ENCODE data around the gene RDX.

Gene RDX

DNA sequence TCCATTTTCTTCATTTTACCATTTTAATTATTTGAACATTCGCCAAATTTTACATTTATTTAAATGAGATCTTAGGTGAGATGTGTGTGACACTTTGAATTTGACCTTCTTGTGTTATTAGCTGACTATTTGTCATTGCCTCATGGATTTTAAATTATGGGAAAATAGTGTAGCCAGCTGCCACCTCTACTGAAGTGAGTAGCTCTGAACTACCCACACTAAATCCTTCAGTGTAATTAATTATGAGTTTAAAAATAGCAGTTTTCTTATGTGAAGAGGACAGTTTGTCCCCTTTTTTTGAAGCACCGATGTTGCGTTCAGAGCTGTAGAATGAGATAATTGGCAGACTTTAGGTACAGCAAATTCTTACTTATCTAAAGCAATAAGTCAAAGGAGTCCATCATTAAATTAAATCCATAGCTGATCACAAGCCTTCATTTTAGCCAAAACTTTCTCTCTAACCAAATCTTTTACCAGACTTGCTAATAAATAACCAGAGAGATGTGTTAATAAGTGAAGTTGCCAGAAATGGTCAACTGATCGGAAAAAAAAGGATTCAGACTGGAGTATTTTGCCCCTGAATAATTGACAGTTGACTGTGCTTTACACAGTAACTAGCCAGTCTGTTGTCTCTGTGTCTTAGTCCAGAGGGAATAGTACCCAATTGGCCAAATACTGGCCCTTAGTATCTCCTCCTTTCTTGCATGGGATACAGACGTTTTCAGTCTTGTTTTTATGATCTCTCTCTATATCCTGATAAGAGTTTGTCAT lies 128.2 kb downstream of the RDX start:
- no peak for DNase-seq

- no peak for DNase-seq
These were observed 131.1 kb downstream of the RDX start for GRCh38 chr11:110165039-110165925.

DNA sequence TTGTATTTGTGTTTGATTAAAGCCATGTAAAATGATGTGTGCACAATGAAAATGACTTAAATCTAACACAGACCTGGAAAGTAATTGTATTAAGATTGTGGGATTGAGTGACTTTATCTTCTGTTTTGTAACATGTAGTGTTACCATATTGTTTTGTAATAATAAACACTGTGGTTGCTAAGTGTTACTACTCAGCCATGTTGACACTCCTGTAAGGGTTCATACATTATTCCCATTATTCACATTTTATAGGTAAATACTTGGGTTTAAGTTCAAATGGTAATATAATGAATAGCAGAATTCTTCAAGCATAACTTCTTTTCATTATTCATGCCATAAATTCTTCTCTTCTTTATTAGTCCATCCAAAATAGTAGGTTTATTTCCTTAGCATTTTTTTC lies 134.2 kb downstream of the RDX start:
- no peak for DNase-seq

- no peak for DNase-seq
These were observed 135.4 kb downstream of the RDX start for GRCh38 chr11:110161061-110161460.

DNA sequence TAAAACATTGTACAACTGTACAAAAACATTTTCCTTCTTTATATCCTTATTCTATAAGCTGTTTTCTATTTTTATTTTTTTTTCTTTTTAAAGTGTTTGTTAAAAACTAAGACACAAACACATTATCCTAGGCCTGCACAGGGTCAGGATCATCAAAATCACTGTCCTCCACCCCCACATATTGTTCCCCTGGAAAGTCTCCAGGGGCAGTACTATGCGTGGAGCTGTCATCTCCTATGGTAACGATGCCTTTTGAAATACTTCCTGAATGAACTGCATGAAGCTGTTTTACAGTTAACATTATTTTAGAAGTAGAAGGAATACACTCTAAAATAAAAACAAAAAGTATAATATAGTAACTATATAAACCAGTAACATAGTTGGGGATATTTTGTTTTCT lies 136.0 kb downstream of the RDX start:
- DNase-seq = no peak

DNA sequence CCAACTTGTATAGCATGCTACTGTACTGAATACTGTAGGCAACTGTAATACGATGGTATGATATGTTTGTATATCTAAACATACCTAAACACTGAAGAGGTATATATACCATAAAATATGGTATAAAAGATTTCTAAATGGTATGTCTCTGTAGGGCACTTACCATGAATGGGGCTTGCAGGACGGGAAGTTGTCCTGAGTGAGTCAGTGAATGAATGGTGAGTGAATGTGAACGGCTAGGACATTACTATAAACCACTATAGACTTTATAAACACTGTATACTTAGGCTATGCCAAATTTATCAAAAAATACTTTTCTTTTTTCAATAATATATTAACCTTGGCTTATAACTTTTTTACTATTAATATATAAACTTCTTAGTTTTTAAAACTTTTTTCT lies 136.4 kb downstream of the RDX start:
- peak; percentile 33 for DNase-seq

GRCh38 chr11:110159476-110159875 lies 136.9 kb downstream of the RDX start:
- DNase-seq = no peak

DNA sequence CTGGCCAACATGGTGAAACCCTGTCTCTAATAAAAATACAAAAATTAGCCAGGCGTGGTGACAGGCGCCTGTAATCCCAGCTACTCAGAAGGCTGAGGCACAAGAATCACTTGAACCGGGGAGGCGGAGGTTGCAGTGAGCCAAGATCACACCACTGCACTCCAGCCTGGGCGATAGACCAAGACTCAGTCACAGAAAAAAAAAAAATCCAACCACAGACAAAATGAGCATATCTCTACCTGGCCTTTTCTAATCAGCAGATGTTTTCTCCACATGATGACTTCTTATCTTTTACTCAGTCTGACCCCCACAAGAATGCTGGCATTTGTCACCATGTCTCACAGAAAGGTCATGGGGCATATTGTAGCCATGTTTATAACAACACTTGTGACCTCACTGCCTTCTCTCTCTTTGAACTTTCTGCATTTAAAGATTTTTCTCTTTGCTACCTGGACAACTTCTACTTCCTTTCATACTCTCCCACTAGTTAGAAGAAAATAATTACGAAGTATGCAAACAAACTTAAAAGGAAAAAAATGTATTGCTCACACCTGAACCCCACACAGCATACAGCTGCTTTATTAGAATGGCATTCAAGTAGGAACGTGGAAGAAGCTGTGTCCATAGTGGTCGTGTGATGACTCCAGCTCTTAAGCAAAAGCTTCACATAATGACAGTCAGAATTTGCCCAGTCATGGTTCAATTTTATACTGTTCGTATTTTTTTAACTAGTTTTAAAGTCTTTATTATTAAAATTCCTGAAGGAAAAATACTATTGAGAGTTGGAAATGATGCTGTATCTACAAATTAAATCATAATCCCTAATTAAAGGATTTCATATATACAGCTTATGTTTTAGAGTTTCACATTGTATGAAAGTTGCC lies 137.9 kb downstream of the RDX start:
- no peak for DNase-seq

- no peak for DNase-seq
These were observed 139.9 kb downstream of the RDX start for GRCh38 chr11:110156503-110156902.

- DNase-seq = no peak
These were observed 142.9 kb downstream of the RDX start for GRCh38 chr11:110153474-110153873.

DNA sequence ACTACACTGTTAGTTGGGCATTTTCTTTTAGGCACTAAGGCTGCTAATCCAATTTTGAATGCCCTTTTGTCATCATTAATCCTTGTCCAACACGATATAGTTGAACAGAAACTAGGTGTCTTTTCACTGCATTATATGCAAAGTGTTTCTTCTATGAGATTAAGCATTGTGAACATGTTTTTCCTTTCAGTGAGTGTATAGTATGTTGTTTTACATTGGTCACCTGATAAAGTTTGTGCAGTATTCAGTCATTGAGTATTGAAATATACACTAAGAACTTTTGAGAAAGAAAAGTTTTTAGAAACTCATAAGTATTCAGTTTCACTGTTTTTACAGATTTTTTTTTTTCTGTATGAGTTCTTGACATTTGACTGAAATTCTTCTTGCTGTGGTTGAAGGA lies 144.2 kb downstream of the RDX start:
- no peak for DNase-seq

- DNase-seq = peak; percentile 74
These were observed 147.4 kb downstream of the RDX start for GRCh38 chr11:110148775-110149744.

DNA sequence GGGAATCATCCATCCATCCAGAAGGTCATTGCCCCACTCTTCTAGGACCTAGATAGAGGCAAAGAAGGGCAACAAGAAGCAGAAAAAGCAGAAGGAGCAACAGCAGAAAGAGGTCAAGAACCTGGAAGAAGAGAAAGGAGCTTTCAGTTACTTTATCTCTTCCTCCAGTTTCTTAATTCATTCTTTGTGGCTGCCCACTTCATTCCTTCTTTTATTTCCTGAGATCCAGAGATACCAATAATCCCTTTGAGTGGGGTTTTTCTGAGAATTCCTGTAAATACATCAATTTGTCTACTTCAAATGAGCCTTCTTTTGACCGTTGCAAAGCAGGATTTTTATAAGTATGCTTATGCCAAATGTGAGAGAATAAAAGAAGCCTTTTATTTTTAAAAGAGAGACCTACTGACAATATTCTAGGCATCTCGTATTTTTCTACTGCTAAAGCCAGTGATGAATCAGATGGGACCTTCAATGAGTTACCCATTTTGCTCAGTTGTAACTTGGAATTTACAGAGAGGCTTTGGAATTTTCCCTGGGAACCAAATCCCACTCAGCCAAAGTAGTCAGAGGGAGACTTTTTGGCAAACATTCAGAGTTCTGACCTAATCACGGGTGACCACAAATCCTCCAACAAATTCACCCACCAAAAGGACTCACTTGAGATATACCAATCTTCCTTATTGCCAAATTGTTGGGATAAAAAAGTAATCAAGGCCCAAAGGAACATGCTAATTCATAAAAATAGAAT lies 148.3 kb downstream of the RDX start:
- DNase-seq = peak; percentile 84

DNA sequence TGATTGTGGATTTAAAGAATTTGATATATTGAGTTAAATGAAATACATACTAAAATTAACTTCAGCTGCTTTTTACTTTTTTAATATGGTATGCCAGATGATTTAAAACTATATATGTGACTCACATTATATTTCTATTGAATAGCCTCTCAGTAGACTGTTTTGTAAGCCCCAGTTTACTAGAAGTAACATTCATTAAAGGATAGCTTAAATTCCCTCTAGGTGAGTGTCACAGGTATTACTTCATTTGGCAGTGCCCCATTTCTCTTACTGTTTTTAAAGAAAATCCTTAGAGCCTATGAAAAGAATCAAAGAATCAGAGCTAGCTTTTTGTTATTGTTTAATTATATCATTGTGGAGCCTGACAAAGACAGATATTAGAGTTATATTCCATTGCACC lies 154.6 kb downstream of the RDX start:
- DNase-seq = no peak

DNA sequence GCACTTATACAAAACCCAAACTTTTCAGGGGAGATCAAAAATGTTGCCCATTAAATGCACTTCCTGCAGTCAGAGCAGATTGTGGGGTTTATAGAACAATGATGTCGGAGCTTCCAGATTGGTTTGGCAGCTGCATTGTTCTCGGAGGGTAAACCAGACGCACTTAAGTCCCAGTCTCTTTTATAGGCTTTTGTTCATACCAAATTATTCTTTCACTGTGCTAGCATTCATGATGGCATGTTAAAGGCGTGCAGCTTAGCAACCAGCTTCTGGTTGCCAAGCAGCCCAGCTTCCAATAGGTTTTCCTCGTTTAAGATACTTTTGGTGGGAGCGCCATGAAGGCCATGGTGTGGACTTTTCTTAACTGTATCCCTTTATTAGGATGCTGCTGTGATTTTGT lies 162.3 kb downstream of the RDX start:
- DNase-seq = no peak

DNA sequence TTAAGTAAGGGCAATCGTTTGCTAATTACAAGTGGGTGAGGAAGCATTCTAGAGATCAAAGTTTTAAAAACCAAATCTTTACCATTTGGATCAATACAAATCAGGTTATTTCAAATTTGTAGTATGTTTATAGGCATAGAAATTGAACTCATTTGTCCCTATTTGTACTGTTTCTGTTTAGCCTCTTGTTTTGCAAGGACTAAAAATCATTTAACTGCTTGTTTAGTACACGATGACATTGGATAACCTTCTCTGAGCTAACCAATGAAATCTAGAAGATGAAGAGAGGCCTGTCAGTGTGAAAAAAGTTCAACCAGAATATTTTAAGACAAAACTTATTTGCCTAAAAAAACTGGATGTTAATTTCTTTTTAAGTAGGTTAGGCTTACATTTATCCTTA lies 163.3 kb downstream of the RDX start:
- no peak for DNase-seq

DNA sequence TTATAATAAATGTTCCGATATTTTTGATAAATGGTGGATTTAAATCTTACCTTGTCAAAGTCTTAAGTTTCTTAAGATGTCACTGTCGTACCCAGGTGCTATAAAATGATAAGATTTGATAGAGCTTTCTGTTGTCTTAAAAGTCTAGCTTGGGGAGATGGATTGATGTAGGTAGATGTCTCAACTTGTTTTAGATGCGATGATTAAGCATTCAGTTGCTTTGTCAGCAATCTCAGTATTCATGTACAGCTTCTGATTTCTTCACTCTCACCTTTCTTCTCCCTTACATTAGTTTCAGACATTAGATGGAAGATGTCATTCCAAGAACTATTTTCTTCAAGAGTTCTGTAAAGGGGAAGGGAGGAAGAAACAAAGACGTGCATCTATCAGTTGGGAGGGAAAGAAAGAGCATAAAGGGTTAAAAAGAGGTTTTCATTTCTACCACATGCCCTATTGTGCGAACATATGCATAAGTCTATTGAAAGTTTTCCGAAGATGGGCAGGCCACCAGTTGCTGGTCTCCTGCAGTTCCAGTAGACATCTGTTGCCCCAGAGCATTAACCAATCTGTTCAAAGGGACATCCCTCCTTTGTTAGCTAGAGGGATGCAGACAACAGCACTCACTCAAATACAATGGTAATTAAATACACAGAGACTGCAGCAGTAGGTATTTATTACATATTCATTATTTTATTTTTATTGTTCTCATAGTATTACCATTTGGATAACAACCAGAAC lies 164.9 kb downstream of the RDX start:
- no peak for DNase-seq

DNA sequence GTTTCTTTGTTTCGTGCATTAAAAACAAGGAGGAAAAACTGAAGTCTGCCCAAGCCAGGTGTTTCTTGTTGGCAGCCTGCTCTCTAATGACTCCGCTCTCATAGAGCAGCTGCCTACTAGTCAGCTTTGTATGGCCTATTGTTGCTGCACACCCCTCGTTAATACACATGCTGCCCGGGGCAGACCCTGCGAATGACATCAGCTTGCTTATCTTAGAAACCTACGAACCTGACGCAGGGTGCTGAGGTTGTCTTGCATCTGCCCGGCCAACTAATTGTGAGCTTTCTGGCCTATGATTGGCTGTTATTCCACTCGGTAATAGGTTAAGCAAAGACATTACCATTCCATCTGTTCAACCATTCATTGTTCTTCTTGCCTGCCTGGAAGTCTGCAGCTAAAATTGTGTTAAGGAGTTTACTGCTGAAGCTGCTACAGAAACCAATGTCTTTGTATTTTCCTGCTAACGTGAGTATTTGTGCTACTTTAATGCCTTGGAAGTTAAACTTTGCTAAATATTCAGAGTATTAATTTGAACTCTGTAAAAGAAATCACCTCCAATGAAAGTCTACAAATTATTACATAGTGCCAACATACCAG lies 165.7 kb downstream of the RDX start:
- no peak for DNase-seq

- no peak for DNase-seq
These were observed 168.3 kb downstream of the RDX start for GRCh38 chr11:110128161-110128560.

DNA sequence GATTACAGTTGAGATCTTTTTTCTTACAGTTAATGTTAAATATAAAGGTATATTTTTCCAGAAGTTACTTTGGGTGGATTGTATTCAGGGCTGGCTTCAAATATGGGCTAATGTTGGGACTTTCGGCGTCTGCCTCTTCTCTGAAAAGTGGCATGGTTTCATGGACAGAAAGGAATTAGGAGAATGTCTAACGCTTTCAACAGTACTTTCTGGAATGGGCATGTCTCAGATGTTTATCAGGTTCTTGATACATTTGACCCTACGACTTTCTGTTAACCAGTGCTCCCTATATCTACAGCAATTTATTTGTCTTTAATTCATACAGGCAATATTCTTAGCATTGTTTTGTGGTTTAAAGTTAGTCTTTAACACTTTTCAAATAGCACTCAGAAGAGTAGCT lies 169.5 kb downstream of the RDX start:
- DNase-seq = no peak
